Prostate gland (tissue), 2 donors: ENCODE data around the gene SH3D19. TPM values are rescaled to one million over a fixed set of nuclear protein-coding genes. Genes with fewer than 3 reads are reported as not detected.

Source experiments
- DNase-seq: peaks from one replicate; pipeline ENCODE4 v3.0.0-alpha.2; 2019; ENCODE audit warnings: low spot score
- H3K27ac ChIP-seq, 2 donors: fragments of 200-600 bp; sonication (generic); 2 replicates each; pipeline ENCODE4 v1.5.1; 2017 to 2019
- H3K27me3 ChIP-seq: fragments of 200-600 bp; sonication (generic); replicated peaks from 2 replicates; pipeline ENCODE4 v1.5.1; 2019; ENCODE audit not compliant: insufficient read depth
- H3K36me3 ChIP-seq, 2 donors: fragments of 200-600 bp; sonication (generic); 1 replicate in 1 of 2; 2 replicates in 1 of 2; pipeline versions ENCODE4 v1.5.1 to v1.8.1; 2017 to 2019
- H3K4me1 ChIP-seq: fragments of 200-600 bp; sonication (generic); replicated peaks from 2 replicates; pipeline ENCODE4 v1.5.1; 2019
- H3K4me3 ChIP-seq, 2 donors: fragments of 200-600 bp; sonication (generic); 2 replicates each; pipeline ENCODE4 v1.5.1; 2017 to 2019
- H3K9me3 ChIP-seq: fragments of 200-600 bp; sonication (generic); 2 replicates; pipeline ENCODE4 v1.5.1; 2017
- POLR2A ChIP-seq: fragments of 450-650 bp; IDR thresholded peaks from one replicate; pipeline ENCODE4 v1.6.1; 2016; ENCODE audit warnings: antibody characterized with exemption, mild to moderate bottlenecking
- POLR2AphosphoS5 ChIP-seq: sonication (generic); formaldehyde crosslinking; IDR thresholded peaks from one replicate; pipeline ENCODE4 v1.6.1; 2017; ENCODE audit warnings: antibody characterized with exemption
- whole genome bisulfite sequencing: methylation state at CpG from one replicate; pipeline ENCODE4 v1.1.5; 2018; 5-methylcytosine and 5-hydroxymethylcytosine counted together
- intact Hi-C: fragments of 100-400 bp; cut with DNase I; formaldehyde crosslinking; loops from one replicate; pipeline ENCODE4 v1.14.2; 2022
- total RNA-seq, 2 donors: library from RNA; depleted of rRNA; stranded (reverse); fragments of >200 nt; gene quantifications; one replicate each; pipeline ENCODE4 v1.1.0, GENCODE V29; 2016
- TF ChIP-seq, protein P1 (sequence below), 4 experiments: fragments of 200-600 bp in 2 of 4; fragments of 450-650 bp in 2 of 4; sonication (generic) in 2 of 4; IDR thresholded peaks; 1 replicate in 3 of 4; 2 replicates in 1 of 4; pipeline ENCODE4 v1.5.1; 2016 to 2019; ENCODE audit warnings: antibody characterized with exemption in 4 of 4, mild to moderate bottlenecking in 2 of 4, moderate library complexity in 2 of 4

SH3D19 gene
- total RNA-seq, 2 donors from 2014 or later: 27.1 to 61.1 TPM

DNA sequence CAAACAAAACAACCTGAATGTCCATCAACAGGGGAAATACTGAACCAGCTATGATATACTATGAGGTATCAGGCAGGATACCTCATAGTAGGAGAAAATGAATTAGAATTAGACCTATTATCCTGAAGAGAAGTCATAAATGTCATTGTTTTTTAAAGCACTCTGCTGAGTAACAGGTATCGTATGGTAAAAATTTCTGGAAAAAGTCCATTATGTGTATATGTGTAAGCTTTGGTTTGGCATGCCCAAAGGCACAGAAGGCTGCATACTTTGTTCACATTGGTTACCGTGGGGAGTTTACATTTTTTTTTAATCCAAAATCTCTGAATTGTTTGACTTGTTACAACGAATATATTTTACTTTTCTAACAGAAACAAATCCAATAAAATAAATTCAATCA is 155.5 kb downstream of the SH3D19 start:
- peak overlapping the region in 1 of 2 donors; percentile 10 for H3K27ac ChIP-seq
- peaks cover 5% of the 10 kb centered on the region for H3K4me1 ChIP-seq
- 34% methylated on average over 3 of the region's 3 CpGs for WGBS

DNA sequence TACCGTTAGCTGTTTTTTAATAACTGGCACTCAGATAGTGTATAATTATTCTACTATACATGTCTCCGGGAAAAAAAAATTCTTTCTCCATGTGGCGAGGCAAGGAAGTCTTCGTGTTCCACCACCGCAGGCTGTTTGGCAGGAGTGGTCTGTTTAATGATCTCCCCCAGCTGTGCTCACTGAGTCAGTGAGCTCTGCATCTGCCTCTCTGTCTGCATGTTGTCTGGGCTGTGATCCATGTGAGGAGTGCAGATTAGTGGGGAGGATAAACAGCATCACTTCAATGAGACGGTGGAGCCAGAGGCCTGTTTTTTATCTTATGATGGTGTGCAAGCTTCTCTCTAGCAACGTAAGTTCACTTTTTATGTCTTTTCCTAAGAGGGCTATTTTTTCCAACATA is 156.2 kb downstream of the SH3D19 start:
- no peak overlapping the region for H3K27ac ChIP-seq
- intact Hi-C loops: no loop called here
- H3K4me3 ChIP-seq: no peak overlapping the region
- peaks cover 5% of the 10 kb centered on the region for H3K4me1 ChIP-seq
- WGBS: 61% methylated on average over 7 of the region's 7 CpGs
- TF ChIP-seq, protein P1, sequence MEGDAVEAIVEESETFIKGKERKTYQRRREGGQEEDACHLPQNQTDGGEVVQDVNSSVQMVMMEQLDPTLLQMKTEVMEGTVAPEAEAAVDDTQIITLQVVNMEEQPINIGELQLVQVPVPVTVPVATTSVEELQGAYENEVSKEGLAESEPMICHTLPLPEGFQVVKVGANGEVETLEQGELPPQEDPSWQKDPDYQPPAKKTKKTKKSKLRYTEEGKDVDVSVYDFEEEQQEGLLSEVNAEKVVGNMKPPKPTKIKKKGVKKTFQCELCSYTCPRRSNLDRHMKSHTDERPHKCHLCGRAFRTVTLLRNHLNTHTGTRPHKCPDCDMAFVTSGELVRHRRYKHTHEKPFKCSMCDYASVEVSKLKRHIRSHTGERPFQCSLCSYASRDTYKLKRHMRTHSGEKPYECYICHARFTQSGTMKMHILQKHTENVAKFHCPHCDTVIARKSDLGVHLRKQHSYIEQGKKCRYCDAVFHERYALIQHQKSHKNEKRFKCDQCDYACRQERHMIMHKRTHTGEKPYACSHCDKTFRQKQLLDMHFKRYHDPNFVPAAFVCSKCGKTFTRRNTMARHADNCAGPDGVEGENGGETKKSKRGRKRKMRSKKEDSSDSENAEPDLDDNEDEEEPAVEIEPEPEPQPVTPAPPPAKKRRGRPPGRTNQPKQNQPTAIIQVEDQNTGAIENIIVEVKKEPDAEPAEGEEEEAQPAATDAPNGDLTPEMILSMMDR (IDR thresholded peaks at IDR 0.05): no peak
- peak; percentile 23 for TF ChIP-seq POLR2AphosphoS5
- no peaks in the 10 kb centered on the region for H3K27me3 ChIP-seq
- H3K9me3 ChIP-seq: no peaks in the 10 kb centered on the region
- no peaks in the 10 kb centered on the region for H3K36me3 ChIP-seq
- DNase-seq: no peak

More for the DNA sequence above, 155.5 kb downstream of the SH3D19 start:
- no peaks in the 10 kb centered on the region for H3K27me3 ChIP-seq
- H3K36me3 ChIP-seq: no peaks in the 10 kb centered on the region
- intact Hi-C loops: no loop called here
- no peak overlapping the region for H3K4me3 ChIP-seq
- TF ChIP-seq POLR2A (no peak), POLR2AphosphoS5 (no peak)
- TF ChIP-seq, protein P1 (IDR thresholded peaks at IDR 0.05): no peak
- no peak for DNase-seq
- H3K9me3 ChIP-seq: no peaks in the 10 kb centered on the region

DNA sequence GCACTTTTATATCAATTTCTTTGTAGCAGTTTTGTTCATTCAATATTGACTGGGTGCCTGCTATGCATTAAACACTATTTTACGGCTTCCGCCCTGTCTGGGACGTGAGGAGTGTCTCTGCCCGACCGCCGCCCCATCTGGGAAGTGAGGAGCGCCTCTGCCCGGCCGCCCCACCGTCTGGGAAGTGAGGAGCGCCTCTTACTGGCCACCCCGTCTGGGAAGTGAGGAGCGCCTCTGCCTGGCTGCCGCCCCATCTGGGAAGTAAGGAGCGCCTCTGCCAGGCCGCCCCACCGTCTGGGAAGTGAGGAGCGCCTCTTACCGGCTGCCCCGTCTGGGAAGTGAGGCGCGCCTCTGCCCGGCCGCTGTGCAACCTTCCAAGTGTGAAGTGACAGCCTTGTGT is 157.8 kb downstream of the SH3D19 start:
- Histone ChIP-seq H3K4me1 (peaks cover 5% of the 10 kb centered on the region), H3K9me3 (no peaks in the 10 kb centered on the region), H3K27ac (no peak overlapping the region), H3K27me3 (no peaks in the 10 kb centered on the region), H3K36me3 (no peaks in the 10 kb centered on the region), H3K4me3 (no peak overlapping the region)
- intact Hi-C loops: no loop called here
- no peak for TF ChIP-seq POLR2AphosphoS5
- no peak for TF ChIP-seq POLR2A
- TF ChIP-seq, protein P1 (IDR thresholded peaks at IDR 0.05): no peak
- DNase-seq: no peak
- 96% methylated on average over 24 of the region's 24 CpGs for WGBS

DNA sequence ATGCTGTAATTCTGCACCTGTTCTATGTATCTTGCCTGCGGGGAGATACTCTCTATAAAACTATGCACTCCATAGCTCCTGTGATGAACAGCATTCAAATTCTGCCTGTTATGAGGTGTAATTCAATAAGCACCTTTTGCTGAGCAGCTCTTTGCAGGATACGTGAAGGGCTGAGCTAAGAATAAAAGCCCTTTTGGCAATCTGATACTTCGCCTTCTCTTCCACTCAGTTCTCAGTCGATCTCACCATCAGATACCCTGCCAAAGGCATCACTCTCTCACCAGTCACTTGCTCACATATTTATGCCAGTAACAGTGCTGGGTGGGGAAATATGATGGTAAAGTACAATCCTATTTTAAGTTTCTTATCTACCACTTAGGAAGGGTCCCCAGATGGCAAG is 158.8 kb downstream of the SH3D19 start:
- H3K4me3 ChIP-seq: no peak overlapping the region
- H3K4me1 ChIP-seq: peaks cover 5% of the 10 kb centered on the region
- TF ChIP-seq, protein P1 (IDR thresholded peaks at IDR 0.05): no peak
- no peak for TF ChIP-seq POLR2A
- TF ChIP-seq POLR2AphosphoS5: no peak
- DNase-seq: no peak
- no peaks in the 10 kb centered on the region for H3K9me3 ChIP-seq
- H3K36me3 ChIP-seq: no peaks in the 10 kb centered on the region
- intact Hi-C loops: no loop called here
- H3K27ac ChIP-seq: peak overlapping the region in 1 of 2 donors; percentile 20
- no peaks in the 10 kb centered on the region for H3K27me3 ChIP-seq
- 51% methylated on average over 4 of the region's 4 CpGs for WGBS

DNA sequence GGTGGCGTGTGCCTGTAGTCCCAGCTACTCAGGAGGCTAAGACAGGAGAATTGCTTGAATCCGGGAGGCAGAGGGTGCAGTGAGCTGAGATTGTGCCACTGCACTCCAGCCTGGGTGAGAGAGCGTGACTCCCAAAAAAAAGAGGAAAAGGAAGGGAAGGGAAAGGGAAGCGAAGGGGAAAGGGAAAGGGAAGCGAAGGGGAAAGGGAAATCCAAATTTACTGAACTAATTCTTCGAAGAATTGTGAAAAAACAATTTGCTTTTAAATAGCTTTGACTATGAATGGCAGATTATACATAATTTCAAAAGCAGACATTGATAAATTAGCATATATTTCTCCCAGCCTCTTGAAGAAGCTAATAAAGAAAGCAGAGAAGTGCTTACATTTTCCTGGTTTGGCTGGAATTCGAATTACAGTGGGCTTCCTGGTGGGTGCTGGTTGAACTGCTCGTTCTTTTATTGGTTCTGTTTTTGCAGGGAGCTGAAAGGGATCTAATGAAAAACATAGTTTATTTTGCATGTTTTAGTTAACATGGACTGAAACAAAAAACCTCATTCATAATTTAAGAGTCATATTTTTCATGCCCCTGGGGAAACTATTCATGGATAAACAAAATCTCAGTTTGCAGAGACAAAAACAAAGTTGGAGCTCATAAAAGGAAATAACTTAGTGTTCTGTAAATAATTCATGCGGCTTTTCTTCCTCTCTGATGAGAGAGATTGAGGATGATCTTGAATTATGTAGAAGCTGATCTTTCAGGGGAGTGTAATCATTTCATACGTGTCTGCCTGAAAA is 160.0 kb downstream of the SH3D19 start:
- H3K27ac ChIP-seq: peak overlapping the region; percentile 20 to 53

More for the DNA sequence above, 160.0 kb downstream of the SH3D19 start:
- peak; percentile 30 for TF ChIP-seq POLR2AphosphoS5
- TF ChIP-seq, protein P1 (IDR thresholded peaks at IDR 0.05): no peak
- peaks cover 5% of the 10 kb centered on the region for H3K4me1 ChIP-seq
- no peaks in the 10 kb centered on the region for H3K9me3 ChIP-seq
- WGBS: 66% methylated on average over 10 of the region's 10 CpGs
- intact Hi-C loops: no loop called here
- no peak for DNase-seq
- H3K27me3 ChIP-seq: no peaks in the 10 kb centered on the region
- H3K36me3 ChIP-seq: no peaks in the 10 kb centered on the region
- no peak overlapping the region for H3K4me3 ChIP-seq
